D721Med (cell line): ENCODE data around the gene POC1A.
"Not testable (repeated sequence)": the region's sequence is repeated elsewhere in the genome, so short reads cannot be mapped to it uniquely, and the experiment has no call there.

Experiments
- DNase-seq: peaks from one replicate; pipeline ENCODE4 v3.0.0; 2011; ENCODE audit warnings: low spot score; ENCODE audit not compliant: insufficient read length
- FAIRE-seq: peaks from 2 replicates; lab custom pipeline; 2011; peaks lifted over from hg19 to GRCh38; lab: Jason Lieb, UNC
- CTCF ChIP-seq: IDR thresholded peaks from 2 replicates; pipeline ENCODE4 v1.5.1; 2012; ENCODE audit warnings: mild to moderate bottlenecking, control low read depth; ENCODE audit not compliant: insufficient read depth; ENCODE audit errors: missing control alignments

Gene POC1A

GRCh38 chr3:52039426-52039825 lies 114.8 kb downstream of the POC1A start:
- no peak for DNase-seq
- TF ChIP-seq CTCF = no peak
- no peak for FAIRE-seq

- FAIRE-seq = no peak
- DNase-seq = no peak
- TF ChIP-seq CTCF = no peak
These were observed 116.0 kb downstream of the POC1A start for GRCh38 chr3:52038227-52038626.

GRCh38 chr3:52037291-52037690 lies 116.9 kb downstream of the POC1A start:
- DNase-seq (no peak), FAIRE-seq (no peak)
- no peak for TF ChIP-seq CTCF

GRCh38 chr3:52036829-52037228 lies 117.4 kb downstream of the POC1A start:
- FAIRE-seq (no peak), DNase-seq (no peak)
- no peak for TF ChIP-seq CTCF

- FAIRE-seq (no peak), DNase-seq (no peak)
These were observed 118.0 kb downstream of the POC1A start for GRCh38 chr3:52036222-52036694.

GRCh38 chr3:52034651-52035050 lies 119.6 kb downstream of the POC1A start:
- no peak for TF ChIP-seq CTCF
- DNase-seq (no peak), FAIRE-seq (no peak)

More at GRCh38 chr3:52036222-52036694, 118.0 kb downstream of the POC1A start:
- no peak for TF ChIP-seq CTCF

- DNase-seq (no peak), FAIRE-seq (no peak)
- TF ChIP-seq CTCF = no peak
These were observed 120.0 kb downstream of the POC1A start for GRCh38 chr3:52034212-52034611.

GRCh38 chr3:52033748-52034147 lies 120.5 kb downstream of the POC1A start:
- not testable (repeated sequence) for FAIRE-seq, DNase-seq
